K562 (cell line): ENCODE data around the gene NET1. TPM values are rescaled to one million over a fixed set of nuclear protein-coding genes. Genes with fewer than 3 reads are reported as not detected.

ENCODE experiments used
- BRCA1 ChIP-seq, 2 experiments: fragments of 450-650 bp in 1 of 2; sonication (generic) in 1 of 2; formaldehyde crosslinking in 1 of 2; IDR thresholded peaks; 2 replicates each; pipeline versions ENCODE4 v1.5.0 to v1.6.1; 2017 to 2020; ENCODE audit warnings: mild to moderate bottlenecking in 1 of 2, missing genetic modification reagents in 1 of 2
- CBX5 ChIP-seq: IDR thresholded peaks from 2 replicates; pipeline ENCODE4 v1.6.1; 2014; ENCODE audit warnings: low read depth, borderline replicate concordance
- CCAR2 ChIP-seq: fragments of 200-400 bp; formaldehyde crosslinking; IDR thresholded peaks from 2 replicates; pipeline ENCODE4 v1.6.1; 2017; ENCODE audit warnings: mild to moderate bottlenecking, low read depth, low read length
- HMG20A ChIP-seq: fragments of 450-650 bp; formaldehyde crosslinking; conservative IDR thresholded peaks from 2 replicates; pipeline ENCODE4 v1.4.0; 2020; ENCODE audit warnings: mild to moderate bottlenecking, mixed read lengths
- HNRNPH1 ChIP-seq: fragments of 200-400 bp; formaldehyde crosslinking; optimal IDR thresholded peaks from 2 replicates; pipeline ENCODE3; 2017; ENCODE audit warnings: low read depth, mild to moderate bottlenecking, low read length, moderate library complexity
- HNRNPUL1 ChIP-seq: fragments of 200-400 bp; formaldehyde crosslinking; IDR thresholded peaks from 2 replicates; pipeline ENCODE4 v1.6.1; 2017; ENCODE audit warnings: low read length
- KLF16 ChIP-seq: IDR thresholded peaks from 2 replicates; pipeline ENCODE4 v1.6.1; 2016; ENCODE audit warnings: antibody characterized with exemption
- MAFK ChIP-seq: IDR thresholded peaks from 2 replicates; pipeline ENCODE4 v1.6.1; 2011; ENCODE audit warnings: low read length, improper control_type of control experiment
- MCM3 ChIP-seq: fragments of 450-650 bp; IDR thresholded peaks from 2 replicates; pipeline ENCODE4 v1.6.1; 2016
- MEIS2 ChIP-seq: fragments of 450-650 bp; IDR thresholded peaks from 2 replicates; pipeline ENCODE4 v1.6.1; 2014; ENCODE audit warnings: mild to moderate bottlenecking; ENCODE audit not compliant: partially characterized antibody
- POLR3A ChIP-seq: IDR thresholded peaks from 2 replicates; pipeline ENCODE4 v1.6.1; 2011; ENCODE audit warnings: borderline replicate concordance, mild to moderate bottlenecking, moderate library complexity; ENCODE audit not compliant: insufficient read length, insufficient read depth; ENCODE audit errors: extremely low read depth
- SIRT6 ChIP-seq: IDR thresholded peaks from one replicate; pipeline ENCODE4 v1.6.1; 2012; ENCODE audit warnings: low read depth, mild to moderate bottlenecking, control low read depth, inconsistent platforms, low read length, moderate library complexity
- ZBTB1 ChIP-seq: sonication (generic); formaldehyde crosslinking; IDR thresholded peaks from 2 replicates; pipeline ENCODE4 v1.8.1; 2023; ENCODE audit warnings: missing genetic modification reagents, low read depth, mild to moderate bottlenecking, borderline replicate concordance
- ZFP30 ChIP-seq: fragments of 250-450 bp; sonication (Bioruptor Pico); IDR thresholded peaks from 2 replicates; pipeline ENCODE4 v1.8.0; 2022; ENCODE audit warnings: moderate library complexity, mild to moderate bottlenecking, inconsistent platforms, borderline replicate concordance
- ZKSCAN1 ChIP-seq: fragments of 150-350 bp; IDR thresholded peaks from 2 replicates; pipeline ENCODE4 v1.6.1; 2016; ENCODE audit warnings: low read depth, low read length
- ZNF175 ChIP-seq: fragments of 200-800 bp; sonication (Bioruptor generic); IDR thresholded peaks from 2 replicates; pipeline ENCODE4 v1.6.1; 2016; ENCODE audit warnings: low read depth, mild to moderate bottlenecking, missing genetic modification characterization, missing compliant biosample characterization
- ZNF24 ChIP-seq: fragments of 450-650 bp; IDR thresholded peaks from 2 replicates; pipeline ENCODE4 v1.6.1; 2016
- ZNF263 ChIP-seq: sonication (generic); formaldehyde crosslinking; IDR thresholded peaks from 2 replicates; pipeline ENCODE4 v1.8.0; 2022; ENCODE audit warnings: mild to moderate bottlenecking, missing genetic modification reagents, borderline replicate concordance
- ZNF551 ChIP-seq: fragments of 250-450 bp; sonication (Bioruptor Pico); IDR thresholded peaks from 2 replicates; pipeline ENCODE4 v1.5.0; 2021; ENCODE audit warnings: mild to moderate bottlenecking, moderate library complexity
- ZNF766 ChIP-seq: fragments of 200-800 bp; sonication (Bioruptor generic); conservative IDR thresholded peaks from 2 replicates; pipeline ENCODE4 v1.6.1; 2016; ENCODE audit warnings: missing genetic modification characterization, missing compliant biosample characterization
- ZNF785 ChIP-seq: fragments of 250-450 bp; sonication (Bioruptor Pico); IDR thresholded peaks from 2 replicates; pipeline ENCODE4 v1.4.0; 2020; ENCODE audit warnings: mild to moderate bottlenecking
- ZNF79 ChIP-seq: fragments of 250-450 bp; sonication (Bioruptor Pico); IDR thresholded peaks from 2 replicates; pipeline ENCODE4 v1.4.0; 2020; ENCODE audit warnings: low read depth, mild to moderate bottlenecking, moderate library complexity
- polyA plus RNA-seq, 8 experiments: library from polyadenylated mRNA; depleted of rRNA in 4 of 8; stranded (reverse) in 5 of 8; unstranded in 3 of 8; fragments of >200 nt; fragmentation: Nextera tagmentation in 2 of 8; fragmentation: Illumina TruSeq in 1 of 8; extraction: Ambion mirVana in 2 of 8; extraction: Trizol in 1 of 8; gene quantifications; 2 replicates each; pipeline versions ENCODE4 v1.2.1 to v1.2.3, GENCODE V29; 2011 to 2014; ENCODE audit warnings: inconsistent platforms in 1 of 8, missing spikeins in 1 of 8
- total RNA-seq, 7 experiments: library from RNA; depleted of rRNA in 6 of 7; stranded (reverse); fragments of >200 nt in 6 of 7; fragmentation: Illumina TruSeq in 2 of 7; extraction: Trizol in 2 of 7; gene quantifications; 2 replicates each; pipeline versions ENCODE4 v1.2.1 to v1.2.3, GENCODE V29; 2011 to 2021; ENCODE audit warnings: low replicate concordance in 1 of 7
- TF ChIP-seq, protein P1 (sequence below): fragments of 250-450 bp; sonication (Bioruptor Pico); IDR thresholded peaks from 2 replicates; pipeline ENCODE4 v1.4.0; 2020
- TF ChIP-seq, protein P2 (sequence below): fragments of 450-650 bp; formaldehyde crosslinking; conservative IDR thresholded peaks from 2 replicates; pipeline ENCODE4 v1.4.0; 2022; ENCODE audit warnings: mild to moderate bottlenecking, missing genetic modification characterization
- TF ChIP-seq, protein P3 (sequence below): fragments of 450-650 bp; IDR thresholded peaks from one replicate; pipeline ENCODE4 v1.6.1; 2018; ENCODE audit warnings: mild to moderate bottlenecking, moderate library complexity; ENCODE audit not compliant: partially characterized antibody

Gene NET1
- total and polyA plus RNA-seq, 9 of the 15 experiments (the other 6 are each of a cell fraction or from before 2014, with no cell fraction given) = 47.4 to 258 (median 106) TPM

DNA sequence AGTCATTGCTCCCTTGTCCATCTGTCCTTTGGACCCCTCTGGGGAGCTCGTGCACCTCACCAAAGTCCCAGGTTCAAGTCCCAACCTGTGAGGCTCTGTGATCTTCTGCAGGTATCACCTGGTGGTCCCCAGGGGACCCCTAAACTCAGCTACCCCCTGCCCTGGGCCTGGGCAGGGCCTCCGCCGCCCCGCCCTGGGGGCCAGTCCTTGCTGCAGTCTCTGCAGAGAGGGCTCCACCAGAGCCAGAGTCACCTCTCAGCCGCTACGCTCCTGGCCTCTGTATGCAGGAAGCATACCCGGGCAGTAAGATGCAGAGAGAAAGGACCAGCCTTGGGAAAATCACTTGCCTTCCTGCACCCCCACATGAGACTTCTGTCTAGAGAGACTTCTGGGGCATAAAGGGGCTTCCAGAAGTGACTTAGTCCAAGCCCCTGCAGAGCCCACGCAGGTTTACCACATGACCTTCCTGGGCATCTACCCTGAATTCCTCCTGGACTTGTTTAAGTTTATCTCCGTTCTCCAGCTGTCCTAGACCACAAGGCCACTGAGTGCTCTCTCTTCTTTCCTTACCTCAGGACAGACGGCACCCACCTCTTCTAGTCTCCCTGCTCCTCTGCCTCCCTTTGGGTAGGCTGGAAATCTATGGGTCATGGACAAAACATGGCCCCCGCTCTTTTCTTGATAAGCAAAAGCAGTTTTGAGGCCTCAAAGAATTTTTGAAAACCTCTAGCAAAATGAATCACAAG is 65.8 kb downstream of the NET1 start (continued):
- TF ChIP-seq ZNF551 (no peak), MCM3 (no peak), HNRNPH1 (no peak), CCAR2 (no peak), ZNF785 (CRISPR knock-in tag) (no peak), MEIS2 (no peak), ZFP30 (CRISPR knock-in tag) (no peak), ZNF766 (CRISPR knock-in tag) (0 out of 2 replicates have a peak, but pooled peaks have one; percentile 43), BRCA1 (IDR thresholded peaks at IDR 0.05) (no peak), BRCA1 (CRISPR knock-in tag; IDR thresholded peaks at IDR 0.05) (no peak), KLF16 (peak; percentile 56; the same call in 1 of the 2 replicates), POLR3A (no peak), ZNF24 (no peak), ZBTB1 (CRISPR knock-in tag) (no peak), ZNF263 (CRISPR knock-in tag) (no peak), SIRT6 (no peak), ZNF175 (CRISPR knock-in tag) (no peak), MAFK (no peak), HNRNPUL1 (no peak), HMG20A (no peak), CBX5 (no peak), ZKSCAN1 (no peak), ZNF79 (CRISPR knock-in tag) (no peak)
- TF ChIP-seq, protein P1, sequence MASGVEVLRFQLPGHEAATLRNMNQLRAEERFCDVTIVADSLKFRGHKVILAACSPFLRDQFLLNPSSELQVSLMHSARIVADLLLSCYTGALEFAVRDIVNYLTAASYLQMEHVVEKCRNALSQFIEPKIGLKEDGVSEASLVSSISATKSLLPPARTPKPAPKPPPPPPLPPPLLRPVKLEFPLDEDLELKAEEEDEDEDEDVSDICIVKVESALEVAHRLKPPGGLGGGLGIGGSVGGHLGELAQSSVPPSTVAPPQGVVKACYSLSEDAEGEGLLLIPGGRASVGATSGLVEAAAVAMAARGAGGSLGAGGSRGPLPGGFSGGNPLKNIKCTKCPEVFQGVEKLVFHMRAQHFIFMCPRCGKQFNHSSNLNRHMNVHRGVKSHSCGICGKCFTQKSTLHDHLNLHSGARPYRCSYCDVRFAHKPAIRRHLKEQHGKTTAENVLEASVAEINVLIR (CRISPR knock-in tag) = no peak
- TF ChIP-seq, protein P2, sequence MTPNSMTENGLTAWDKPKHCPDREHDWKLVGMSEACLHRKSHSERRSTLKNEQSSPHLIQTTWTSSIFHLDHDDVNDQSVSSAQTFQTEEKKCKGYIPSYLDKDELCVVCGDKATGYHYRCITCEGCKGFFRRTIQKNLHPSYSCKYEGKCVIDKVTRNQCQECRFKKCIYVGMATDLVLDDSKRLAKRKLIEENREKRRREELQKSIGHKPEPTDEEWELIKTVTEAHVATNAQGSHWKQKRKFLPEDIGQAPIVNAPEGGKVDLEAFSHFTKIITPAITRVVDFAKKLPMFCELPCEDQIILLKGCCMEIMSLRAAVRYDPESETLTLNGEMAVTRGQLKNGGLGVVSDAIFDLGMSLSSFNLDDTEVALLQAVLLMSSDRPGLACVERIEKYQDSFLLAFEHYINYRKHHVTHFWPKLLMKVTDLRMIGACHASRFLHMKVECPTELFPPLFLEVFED = no peak
- TF ChIP-seq, protein P3, sequence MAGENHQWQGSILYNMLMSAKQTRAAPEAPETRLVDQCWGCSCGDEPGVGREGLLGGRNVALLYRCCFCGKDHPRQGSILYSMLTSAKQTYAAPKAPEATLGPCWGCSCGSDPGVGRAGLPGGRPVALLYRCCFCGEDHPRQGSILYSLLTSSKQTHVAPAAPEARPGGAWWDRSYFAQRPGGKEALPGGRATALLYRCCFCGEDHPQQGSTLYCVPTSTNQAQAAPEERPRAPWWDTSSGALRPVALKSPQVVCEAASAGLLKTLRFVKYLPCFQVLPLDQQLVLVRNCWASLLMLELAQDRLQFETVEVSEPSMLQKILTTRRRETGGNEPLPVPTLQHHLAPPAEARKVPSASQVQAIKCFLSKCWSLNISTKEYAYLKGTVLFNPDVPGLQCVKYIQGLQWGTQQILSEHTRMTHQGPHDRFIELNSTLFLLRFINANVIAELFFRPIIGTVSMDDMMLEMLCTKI = no peak
